ENCODE results near the gene DIDO1.

- TF ChIP-seq CTCF (IDR thresholded peaks at IDR 0.05) (no peak), EZH2 (IDR thresholded peaks at IDR 0.05; ENCODE audit: borderline replicate concordance, insufficient read depth, low read depth, low read length, poor library complexity, severe bottlenecking) (no peak)
Observed at GRCh38 chr20:62902926-62903615, 23.2 kb downstream of the DIDO1 start.

Measured in B cell (primary cell).